Measurements from ENCODE around the gene CD55.
A peak's percentile ranks its signal among the peaks of the same experiment; 100 is the strongest.

Gene CD55

DNA sequence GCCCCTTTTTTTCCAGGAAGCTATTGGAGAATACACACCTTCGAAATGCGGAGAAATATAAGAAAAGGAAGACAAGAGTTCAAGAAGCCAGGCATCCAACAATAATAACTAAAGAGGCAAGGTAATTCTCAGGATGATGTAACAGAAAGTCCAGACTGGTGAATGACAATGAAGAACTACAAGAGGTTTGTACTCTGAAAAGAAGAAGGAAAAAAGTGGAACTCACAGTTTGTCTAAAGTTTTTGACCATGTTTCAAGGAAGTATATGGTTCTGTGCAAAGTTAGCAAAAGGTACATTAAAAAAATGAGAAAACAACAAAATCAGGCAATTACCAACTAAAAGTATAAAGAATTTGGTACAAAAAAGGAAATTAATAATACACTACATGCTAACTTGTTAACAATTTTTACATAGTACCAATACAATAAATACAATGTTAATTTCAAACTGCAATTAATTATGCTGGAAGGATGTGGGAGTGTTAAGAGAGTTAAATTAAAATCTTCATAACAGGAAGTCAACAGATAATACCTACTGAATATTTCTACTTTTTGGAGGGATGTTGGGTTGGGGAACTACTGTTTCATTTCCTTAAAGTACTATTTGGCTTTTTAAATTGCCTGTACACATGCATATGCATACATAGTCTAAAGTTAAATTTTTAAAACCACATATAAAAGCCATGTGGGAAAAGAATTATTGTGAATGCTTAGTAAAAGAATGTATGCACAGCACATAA, 12.9 kb upstream of the CD55 start:
- no peak overlapping the region for H3K27ac ChIP-seq (ENCODE audit: poor library complexity, severe bottlenecking)
- TF ChIP-seq, protein P1, sequence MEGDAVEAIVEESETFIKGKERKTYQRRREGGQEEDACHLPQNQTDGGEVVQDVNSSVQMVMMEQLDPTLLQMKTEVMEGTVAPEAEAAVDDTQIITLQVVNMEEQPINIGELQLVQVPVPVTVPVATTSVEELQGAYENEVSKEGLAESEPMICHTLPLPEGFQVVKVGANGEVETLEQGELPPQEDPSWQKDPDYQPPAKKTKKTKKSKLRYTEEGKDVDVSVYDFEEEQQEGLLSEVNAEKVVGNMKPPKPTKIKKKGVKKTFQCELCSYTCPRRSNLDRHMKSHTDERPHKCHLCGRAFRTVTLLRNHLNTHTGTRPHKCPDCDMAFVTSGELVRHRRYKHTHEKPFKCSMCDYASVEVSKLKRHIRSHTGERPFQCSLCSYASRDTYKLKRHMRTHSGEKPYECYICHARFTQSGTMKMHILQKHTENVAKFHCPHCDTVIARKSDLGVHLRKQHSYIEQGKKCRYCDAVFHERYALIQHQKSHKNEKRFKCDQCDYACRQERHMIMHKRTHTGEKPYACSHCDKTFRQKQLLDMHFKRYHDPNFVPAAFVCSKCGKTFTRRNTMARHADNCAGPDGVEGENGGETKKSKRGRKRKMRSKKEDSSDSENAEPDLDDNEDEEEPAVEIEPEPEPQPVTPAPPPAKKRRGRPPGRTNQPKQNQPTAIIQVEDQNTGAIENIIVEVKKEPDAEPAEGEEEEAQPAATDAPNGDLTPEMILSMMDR (IDR thresholded peaks at IDR 0.05; ENCODE audit: poor library complexity, severe bottlenecking) = no peak
- no peak overlapping the region for H3K4me3 ChIP-seq (ENCODE audit: severe bottlenecking)
- no peak for DNase-seq (ENCODE audit: low spot score)
- no peaks in the 10 kb centered on the region for H3K27me3 ChIP-seq (ENCODE audit: insufficient read depth, poor library complexity, severe bottlenecking)
- H3K4me1 ChIP-seq (ENCODE audit: insufficient read depth, poor library complexity, severe bottlenecking) = peaks cover 44% of the 10 kb centered on the region
- H3K9me3 ChIP-seq (ENCODE audit: severe bottlenecking) = no peaks in the 10 kb centered on the region
- ATAC-seq (ENCODE audit: low read depth) = no peak
- no peaks in the 10 kb centered on the region for H3K36me3 ChIP-seq (ENCODE audit: low read depth)

DNA sequence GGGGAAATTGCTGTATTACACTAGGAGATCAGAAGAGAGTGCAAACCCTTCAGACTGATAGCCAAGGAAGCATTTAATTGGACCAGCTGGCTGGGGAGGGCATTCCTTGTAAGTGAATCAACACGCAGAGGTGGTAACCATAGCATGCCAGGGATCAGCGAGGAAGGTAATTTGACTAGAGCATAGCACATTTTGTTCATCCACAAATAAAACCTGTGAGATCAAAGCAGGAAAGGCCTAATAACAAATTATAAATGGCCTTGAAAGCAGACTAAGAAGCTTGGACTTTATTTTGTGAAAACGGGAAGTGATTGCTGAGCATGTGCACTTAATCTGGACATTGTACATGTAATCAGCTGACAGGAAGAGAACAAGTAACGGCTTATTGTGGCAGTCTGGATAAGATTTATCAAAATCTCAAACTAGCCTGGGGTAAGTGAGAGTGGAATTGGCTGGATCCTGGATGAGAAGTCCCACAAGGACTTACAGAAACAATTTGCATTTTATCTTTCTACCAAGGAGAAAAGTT, 11.7 kb upstream of the CD55 start:
- Histone ChIP-seq H3K4me1 (ENCODE audit: insufficient read depth, poor library complexity, severe bottlenecking) (peaks cover 38% of the 10 kb centered on the region), H3K9me3 (ENCODE audit: severe bottlenecking) (no peaks in the 10 kb centered on the region), H3K36me3 (ENCODE audit: low read depth) (no peaks in the 10 kb centered on the region), H3K27me3 (ENCODE audit: insufficient read depth, poor library complexity, severe bottlenecking) (no peaks in the 10 kb centered on the region), H3K4me3 (ENCODE audit: severe bottlenecking) (no peak overlapping the region), H3K27ac (ENCODE audit: poor library complexity, severe bottlenecking) (peak overlapping the region; percentile 76)
- DNase-seq (ENCODE audit: low spot score) (peak; percentile 64), ATAC-seq (ENCODE audit: low read depth) (peak; percentile 96)
- TF ChIP-seq, protein P1 (IDR thresholded peaks at IDR 0.05; ENCODE audit: poor library complexity, severe bottlenecking) = no peak

DNA sequence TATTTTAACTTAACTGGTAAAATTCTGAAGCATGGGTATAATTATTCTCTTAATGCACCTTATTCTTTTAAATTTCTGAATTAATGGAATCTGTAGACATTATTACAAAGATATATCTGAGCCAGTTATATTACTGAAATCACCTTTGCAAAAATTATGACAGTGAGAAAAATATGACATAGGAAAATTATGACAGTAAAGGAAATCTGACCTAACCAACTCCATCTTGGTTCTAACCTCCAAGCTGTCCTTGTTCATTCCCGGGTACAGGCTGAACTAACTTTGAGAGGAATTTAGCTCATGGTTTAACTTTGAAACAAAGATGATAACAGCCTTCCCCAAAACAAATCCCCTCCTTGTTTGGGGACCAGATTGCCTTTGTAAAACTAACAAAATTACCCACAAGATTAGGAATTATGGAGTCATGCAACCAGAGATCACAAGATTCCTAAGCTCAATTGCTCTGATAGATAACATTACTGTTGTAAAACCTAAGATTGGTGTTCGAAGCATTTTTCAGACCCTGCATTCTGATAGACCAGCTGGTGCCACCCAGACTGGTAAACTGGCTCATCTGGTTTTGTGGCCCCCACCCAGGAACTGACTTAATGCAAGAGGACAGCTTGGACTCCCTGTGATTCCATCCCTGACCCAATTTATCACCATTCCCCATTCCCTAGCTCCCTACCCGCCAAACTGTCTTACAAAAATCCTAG, 9.4 kb upstream of the CD55 start:
- TF ChIP-seq, protein P1 (IDR thresholded peaks at IDR 0.05; ENCODE audit: poor library complexity, severe bottlenecking) = no peak
- Histone ChIP-seq H3K9me3 (ENCODE audit: severe bottlenecking) (no peaks in the 10 kb centered on the region), H3K27ac (ENCODE audit: poor library complexity, severe bottlenecking) (no peak overlapping the region), H3K4me3 (ENCODE audit: severe bottlenecking) (no peak overlapping the region), H3K36me3 (ENCODE audit: low read depth) (no peaks in the 10 kb centered on the region), H3K4me1 (ENCODE audit: insufficient read depth, poor library complexity, severe bottlenecking) (peaks cover 41% of the 10 kb centered on the region), H3K27me3 (ENCODE audit: insufficient read depth, poor library complexity, severe bottlenecking) (no peaks in the 10 kb centered on the region)
- no peak for DNase-seq (ENCODE audit: low spot score)
- no peak for ATAC-seq (ENCODE audit: low read depth)

DNA sequence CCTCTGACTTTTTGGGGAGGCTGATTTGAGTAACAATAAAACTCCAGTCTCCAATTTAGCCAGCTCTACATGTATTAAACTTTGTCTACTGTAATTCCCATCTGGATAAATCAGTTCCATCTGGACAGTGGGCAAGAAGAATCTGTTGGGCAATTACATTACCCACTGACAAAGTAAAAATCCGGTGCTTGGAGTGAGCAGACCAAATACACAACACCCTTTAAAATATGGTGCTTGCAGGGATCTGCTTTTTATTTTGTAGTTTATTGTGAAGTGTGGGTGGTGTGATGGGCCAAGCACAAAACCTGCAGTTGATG, 8.9 kb upstream of the CD55 start:
- Histone ChIP-seq H3K9me3 (ENCODE audit: severe bottlenecking) (no peaks in the 10 kb centered on the region), H3K36me3 (ENCODE audit: low read depth) (no peaks in the 10 kb centered on the region), H3K4me1 (ENCODE audit: insufficient read depth, poor library complexity, severe bottlenecking) (peaks cover 46% of the 10 kb centered on the region), H3K27ac (ENCODE audit: poor library complexity, severe bottlenecking) (no peak overlapping the region), H3K27me3 (ENCODE audit: insufficient read depth, poor library complexity, severe bottlenecking) (no peaks in the 10 kb centered on the region), H3K4me3 (ENCODE audit: severe bottlenecking) (no peak overlapping the region)
- ATAC-seq (ENCODE audit: low read depth) (no peak), DNase-seq (ENCODE audit: low spot score) (no peak)
- TF ChIP-seq, protein P1 (IDR thresholded peaks at IDR 0.05; ENCODE audit: poor library complexity, severe bottlenecking) = no peak

DNA sequence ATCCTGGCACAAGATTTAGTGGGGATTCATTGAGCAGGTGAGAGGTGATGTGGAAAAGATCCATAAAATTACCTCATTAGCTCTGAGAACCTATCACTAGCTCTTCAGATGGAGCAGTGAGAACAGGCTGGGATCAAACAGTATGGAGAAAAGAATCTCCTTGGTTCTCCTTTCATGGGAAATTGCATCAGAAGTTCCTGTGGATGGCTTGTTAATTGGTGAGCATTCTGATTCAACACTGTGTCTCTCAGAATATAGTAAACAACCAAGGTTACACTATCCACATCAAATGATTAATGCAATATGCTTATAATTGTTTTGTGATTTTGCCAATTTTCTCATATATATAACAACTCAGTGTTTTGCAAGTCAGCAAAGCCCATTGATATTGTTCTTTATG, 8.3 kb upstream of the CD55 start:
- TF ChIP-seq, protein P1 (IDR thresholded peaks at IDR 0.05; ENCODE audit: poor library complexity, severe bottlenecking) = no peak
- no peak overlapping the region for H3K27ac ChIP-seq (ENCODE audit: poor library complexity, severe bottlenecking)
- H3K27me3 ChIP-seq (ENCODE audit: insufficient read depth, poor library complexity, severe bottlenecking) = no peaks in the 10 kb centered on the region
- H3K4me3 ChIP-seq (ENCODE audit: severe bottlenecking) = no peak overlapping the region
- ATAC-seq (ENCODE audit: low read depth) (no peak), DNase-seq (ENCODE audit: low spot score) (no peak)
- no peaks in the 10 kb centered on the region for H3K36me3 ChIP-seq (ENCODE audit: low read depth)
- H3K9me3 ChIP-seq (ENCODE audit: severe bottlenecking) = no peaks in the 10 kb centered on the region
- H3K4me1 ChIP-seq (ENCODE audit: insufficient read depth, poor library complexity, severe bottlenecking) = peaks cover 47% of the 10 kb centered on the region
